HG02973 (cell line): Measurements from ENCODE around the gene ZMPSTE24.

ENCODE experiments used
- ATAC-seq: cut with Tn5 transposase; IDR thresholded peaks from one replicate; pipeline ENCODE4 v1.9.1; 2021; ENCODE audit warnings: moderate library complexity; ENCODE audit not compliant: unreplicated experiment

The ZMPSTE24 gene

GRCh38 chr1:40303051-40303771 lies 45.2 kb downstream of the ZMPSTE24 start:
- no peak for ATAC-seq

GRCh38 chr1:40303790-40304189 lies 45.8 kb downstream of the ZMPSTE24 start:
- ATAC-seq, result no peak

GRCh38 chr1:40305451-40305850 lies 47.4 kb downstream of the ZMPSTE24 start:
- ATAC-seq, result no peak

- no peak for ATAC-seq
These were observed 47.8 kb downstream of the ZMPSTE24 start for GRCh38 chr1:40305871-40306270.

- no peak for ATAC-seq
These were observed 48.3 kb downstream of the ZMPSTE24 start for GRCh38 chr1:40306296-40306695.

- no peak for ATAC-seq
These were observed 49.1 kb downstream of the ZMPSTE24 start for GRCh38 chr1:40307186-40307585.

- no peak for ATAC-seq
These were observed 50.1 kb downstream of the ZMPSTE24 start for GRCh38 chr1:40308036-40308727.

- no peak for ATAC-seq
These were observed 51.5 kb downstream of the ZMPSTE24 start for GRCh38 chr1:40309374-40310128.

GRCh38 chr1:40310129-40310461 lies 52.1 kb downstream of the ZMPSTE24 start:
- ATAC-seq, result no peak

- ATAC-seq, result no peak
These were observed 53.1 kb downstream of the ZMPSTE24 start for GRCh38 chr1:40310983-40311642.

GRCh38 chr1:40311692-40312091 lies 53.7 kb downstream of the ZMPSTE24 start:
- ATAC-seq, result no peak

DNA sequence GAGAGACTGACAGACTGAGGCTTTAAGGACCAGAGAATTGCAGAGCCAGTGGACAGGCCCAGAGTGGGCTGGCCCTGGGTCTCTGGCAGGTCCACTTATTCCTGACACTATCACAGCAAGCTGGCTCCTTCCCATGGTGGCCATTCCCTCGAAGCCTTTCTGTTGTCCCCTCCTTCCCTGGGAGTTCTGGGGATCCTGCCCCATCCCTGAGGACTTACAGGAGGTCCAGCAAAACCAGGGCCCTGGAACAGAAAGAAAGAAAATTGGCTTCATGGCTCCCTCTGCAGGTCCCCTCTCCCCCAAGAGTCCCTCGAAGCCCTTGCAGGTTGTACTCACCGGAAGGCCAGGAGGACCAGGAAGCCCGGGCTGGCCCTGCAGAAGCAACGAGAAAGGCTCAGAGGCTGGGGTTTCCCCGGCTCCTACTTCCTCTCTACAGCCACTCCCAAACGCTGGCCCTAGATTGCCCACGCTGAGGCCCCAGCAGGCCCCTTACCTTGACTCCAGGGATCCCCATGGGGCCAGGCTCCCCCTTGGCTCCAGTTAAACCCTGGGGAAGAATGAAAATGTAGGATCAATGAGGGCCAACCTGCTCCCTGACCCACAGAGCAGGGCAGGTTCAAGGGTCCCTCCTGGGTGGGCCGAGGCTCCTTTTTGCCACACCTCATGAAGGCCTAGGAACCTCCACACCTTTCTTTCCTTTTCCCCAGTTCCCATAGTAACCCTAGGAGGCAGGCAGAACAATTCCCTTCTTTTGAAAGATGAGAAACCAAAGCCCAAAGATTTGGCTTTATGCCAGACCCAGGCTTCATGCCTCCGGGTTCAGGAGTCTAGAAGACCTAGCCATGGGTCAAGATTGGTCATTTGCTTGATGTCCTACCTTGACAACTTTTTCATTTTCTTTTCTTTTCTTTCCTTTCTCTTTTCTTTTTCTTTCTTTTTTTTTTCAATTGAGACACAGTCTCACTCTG lies 54.5 kb downstream of the ZMPSTE24 start:
- no peak for ATAC-seq

DNA sequence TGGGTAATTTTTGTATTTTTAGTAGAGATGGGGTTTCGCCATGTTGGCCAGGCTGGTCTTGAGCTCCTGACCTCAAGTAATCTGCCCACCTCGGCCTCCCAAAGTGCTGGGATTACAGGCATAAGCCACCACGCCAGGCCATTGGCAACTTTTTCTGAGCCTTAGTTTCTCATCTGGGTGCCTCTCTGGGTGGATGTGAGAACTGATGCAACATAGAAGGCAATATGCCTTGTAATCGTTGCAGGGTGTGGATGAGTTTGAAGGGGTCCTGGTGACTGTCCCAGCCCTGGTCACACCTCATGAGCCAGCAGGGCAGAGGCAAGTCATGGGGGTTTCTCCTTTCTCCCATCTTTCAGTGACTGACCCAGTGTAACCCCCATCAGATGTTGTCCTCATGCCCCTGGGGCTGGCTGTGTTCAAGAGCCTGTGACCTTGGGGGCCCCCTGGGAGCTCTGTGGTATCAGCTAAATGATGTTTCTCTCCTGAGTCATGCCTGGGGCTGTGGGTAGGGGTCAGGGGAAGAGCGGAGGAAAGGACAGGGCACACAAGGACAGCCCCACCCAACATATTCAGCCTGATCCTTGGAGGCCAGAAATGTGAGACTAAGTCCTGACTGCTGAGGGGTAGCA lies 55.4 kb downstream of the ZMPSTE24 start:
- no peak for ATAC-seq

DNA sequence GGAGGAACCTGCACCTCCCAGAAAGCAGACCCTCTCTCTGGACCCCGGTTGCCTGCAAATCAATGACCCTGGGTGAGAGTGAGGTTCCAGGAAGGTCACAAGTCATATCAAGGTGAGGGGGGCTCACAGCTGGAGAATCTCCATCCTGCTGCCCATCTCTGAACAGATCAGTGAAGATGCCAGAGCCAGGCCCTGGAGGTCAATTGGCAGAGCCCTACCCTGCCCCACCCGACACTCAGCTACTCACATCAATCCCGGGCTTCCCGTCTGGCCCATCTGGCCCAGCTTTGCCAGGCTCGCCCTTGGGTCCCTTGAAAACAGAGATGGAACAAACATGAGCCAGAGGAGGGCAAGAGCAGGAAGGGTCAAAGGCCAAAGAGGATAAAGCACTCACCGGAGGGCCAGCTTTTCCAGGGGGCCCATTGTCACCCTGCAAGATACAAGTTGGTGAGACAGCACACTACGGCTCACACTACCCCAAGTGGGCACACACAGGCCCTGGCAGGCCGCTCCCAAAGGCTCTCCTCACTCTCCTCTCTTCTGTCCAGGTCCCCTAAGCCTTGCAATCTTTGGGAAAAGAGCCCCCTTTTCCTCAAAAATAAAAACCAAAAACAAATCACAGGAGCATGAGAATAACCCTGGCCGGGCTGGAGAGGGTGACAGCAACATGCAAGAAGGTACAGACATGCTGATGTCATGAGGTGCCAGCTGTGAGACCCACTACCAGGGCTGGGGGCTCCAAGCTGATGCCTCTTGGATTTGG lies 56.1 kb downstream of the ZMPSTE24 start:
- no peak for ATAC-seq

- ATAC-seq, result peak; percentile 10
These were observed 56.7 kb downstream of the ZMPSTE24 start for GRCh38 chr1:40314721-40315238.

DNA sequence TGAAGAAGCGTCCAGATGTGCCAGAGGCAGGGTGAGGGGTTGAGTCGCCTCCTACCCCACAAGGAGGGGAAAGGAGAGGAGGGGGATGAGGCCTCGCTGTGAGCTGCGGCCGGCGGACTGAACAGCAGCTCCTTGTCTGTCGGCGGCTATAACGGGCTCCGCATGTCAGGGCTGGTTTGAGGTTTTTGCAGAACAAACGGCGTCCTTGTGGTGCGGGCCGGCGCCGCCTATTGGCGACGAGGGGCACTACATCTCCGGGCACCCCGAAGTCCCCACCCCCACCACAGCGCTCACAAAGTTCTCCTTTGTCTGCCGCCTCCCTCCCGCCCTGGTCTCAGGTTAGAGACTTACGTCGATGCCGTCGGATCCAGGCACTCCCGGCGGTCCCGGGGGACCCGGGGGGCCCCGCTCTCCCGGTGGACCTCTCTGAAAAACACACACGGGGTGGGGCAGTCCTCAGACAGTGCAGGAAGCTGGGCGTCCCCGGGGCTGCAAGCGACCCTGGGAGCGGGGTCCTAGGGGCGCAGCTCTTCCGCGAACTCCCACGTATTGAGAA lies 57.3 kb downstream of the ZMPSTE24 start:
- peak; percentile 43 for ATAC-seq

DNA sequence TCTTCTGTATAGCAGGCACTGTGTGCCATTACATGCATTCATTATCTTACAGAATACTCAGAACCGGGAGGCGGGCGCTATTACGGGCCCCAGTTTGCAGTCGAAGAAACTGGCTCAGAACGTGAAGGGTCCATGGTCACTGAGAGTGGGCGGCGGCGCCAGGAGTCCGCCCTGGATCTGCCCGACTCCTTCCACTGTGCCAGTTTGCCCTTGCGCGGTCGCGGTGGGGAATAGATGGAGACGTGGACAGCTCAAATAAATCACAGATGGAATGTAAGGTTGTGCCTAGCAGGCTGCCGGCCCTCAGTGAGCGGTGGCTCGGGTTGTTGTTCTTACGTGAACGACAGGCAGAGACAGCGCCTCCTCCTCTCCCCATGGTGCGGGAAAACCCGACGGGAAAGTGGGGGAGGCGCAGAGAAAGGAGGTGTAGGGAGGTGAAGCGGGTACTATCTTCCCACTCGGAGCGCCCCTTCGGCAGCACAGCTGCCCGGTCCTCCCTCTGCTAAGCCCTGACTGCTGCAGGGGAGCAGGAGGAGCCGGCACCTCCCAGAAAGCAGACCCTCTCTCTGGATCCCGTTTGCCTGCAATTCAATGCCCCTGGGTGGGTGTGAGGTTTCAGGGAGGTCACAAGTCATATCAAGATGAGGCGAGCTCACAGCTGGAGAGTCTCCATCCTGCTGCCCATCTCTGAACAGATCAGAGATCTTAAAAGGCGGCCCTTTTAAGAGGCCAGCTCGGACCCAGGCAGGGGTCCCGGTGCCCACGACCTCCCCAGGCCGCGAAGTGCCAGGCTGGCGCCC lies 58.0 kb downstream of the ZMPSTE24 start:
- ATAC-seq, result no peak
